Measurements from ENCODE around the gene CLBA1. TPM values are rescaled to one million over a fixed set of nuclear protein-coding genes. Genes with fewer than 3 reads are reported as not detected.

Gene CLBA1
- total and polyA plus RNA-seq, 11 donors, result 0.76 to 3.7 (median 2.6) TPM

DNA sequence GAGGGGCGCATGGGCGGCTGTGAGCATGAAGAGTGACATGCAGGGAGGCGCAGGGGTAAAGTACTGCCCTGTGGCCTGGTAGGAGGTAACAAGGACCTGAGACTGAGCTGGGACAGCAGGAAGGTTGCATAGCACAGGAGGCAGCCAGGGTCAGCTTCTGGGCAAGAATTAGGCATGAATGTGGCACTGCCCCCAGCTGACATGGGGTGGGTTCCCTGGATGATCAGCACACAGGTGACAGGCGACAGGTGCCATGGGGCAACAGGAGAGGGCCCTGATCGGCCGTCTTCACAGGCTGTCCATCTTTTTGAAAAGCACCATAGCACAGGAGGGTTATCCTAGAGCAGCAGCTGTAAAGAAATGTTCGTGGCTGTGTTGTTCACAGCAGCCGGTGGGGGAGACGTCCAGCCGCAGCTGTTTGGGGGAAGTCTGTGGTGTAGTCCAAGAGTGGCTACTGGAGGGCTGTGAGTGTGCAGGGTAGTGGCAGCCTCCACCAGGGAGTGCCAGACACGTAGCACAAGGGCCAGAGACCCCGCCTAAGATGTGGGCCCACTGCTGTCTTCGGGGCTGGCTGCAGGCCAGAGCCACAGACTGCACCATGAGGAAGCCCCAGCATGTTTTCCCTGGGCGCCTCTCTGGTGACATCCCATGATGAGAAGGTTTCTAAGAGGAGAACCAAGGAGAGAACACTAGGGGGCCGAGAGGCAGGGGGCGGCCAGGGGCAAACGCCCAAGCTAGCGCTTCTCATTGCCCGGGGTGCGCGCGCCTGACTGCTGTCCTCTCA is 8.4 kb downstream of the CLBA1 start:
- no peak for ATAC-seq
- Histone ChIP-seq H3K4me3 (no peak overlapping the region), H3K4me1 (no peaks in the 10 kb centered on the region), H3K27me3 (no peaks in the 10 kb centered on the region), H3K9me3 (no peaks in the 10 kb centered on the region), H3K36me3 (peaks cover 0 to 28% (median 0%) of the 10 kb centered on the region in 9 donors), H3K27ac (no peak overlapping the region)
- DNase-seq, result no peak
- TF ChIP-seq POLR2A (IDR thresholded peaks at IDR 0.05), result no peak
- TF ChIP-seq, protein P1, sequence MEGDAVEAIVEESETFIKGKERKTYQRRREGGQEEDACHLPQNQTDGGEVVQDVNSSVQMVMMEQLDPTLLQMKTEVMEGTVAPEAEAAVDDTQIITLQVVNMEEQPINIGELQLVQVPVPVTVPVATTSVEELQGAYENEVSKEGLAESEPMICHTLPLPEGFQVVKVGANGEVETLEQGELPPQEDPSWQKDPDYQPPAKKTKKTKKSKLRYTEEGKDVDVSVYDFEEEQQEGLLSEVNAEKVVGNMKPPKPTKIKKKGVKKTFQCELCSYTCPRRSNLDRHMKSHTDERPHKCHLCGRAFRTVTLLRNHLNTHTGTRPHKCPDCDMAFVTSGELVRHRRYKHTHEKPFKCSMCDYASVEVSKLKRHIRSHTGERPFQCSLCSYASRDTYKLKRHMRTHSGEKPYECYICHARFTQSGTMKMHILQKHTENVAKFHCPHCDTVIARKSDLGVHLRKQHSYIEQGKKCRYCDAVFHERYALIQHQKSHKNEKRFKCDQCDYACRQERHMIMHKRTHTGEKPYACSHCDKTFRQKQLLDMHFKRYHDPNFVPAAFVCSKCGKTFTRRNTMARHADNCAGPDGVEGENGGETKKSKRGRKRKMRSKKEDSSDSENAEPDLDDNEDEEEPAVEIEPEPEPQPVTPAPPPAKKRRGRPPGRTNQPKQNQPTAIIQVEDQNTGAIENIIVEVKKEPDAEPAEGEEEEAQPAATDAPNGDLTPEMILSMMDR (IDR thresholded peaks at IDR 0.05), result no peak
- WGBS, 4 donors, result 85 to 88% (median 86%) methylated on average over 22 of the region's 22 CpGs
- intact Hi-C loops (cut with DNase I), result no loop called here

DNA sequence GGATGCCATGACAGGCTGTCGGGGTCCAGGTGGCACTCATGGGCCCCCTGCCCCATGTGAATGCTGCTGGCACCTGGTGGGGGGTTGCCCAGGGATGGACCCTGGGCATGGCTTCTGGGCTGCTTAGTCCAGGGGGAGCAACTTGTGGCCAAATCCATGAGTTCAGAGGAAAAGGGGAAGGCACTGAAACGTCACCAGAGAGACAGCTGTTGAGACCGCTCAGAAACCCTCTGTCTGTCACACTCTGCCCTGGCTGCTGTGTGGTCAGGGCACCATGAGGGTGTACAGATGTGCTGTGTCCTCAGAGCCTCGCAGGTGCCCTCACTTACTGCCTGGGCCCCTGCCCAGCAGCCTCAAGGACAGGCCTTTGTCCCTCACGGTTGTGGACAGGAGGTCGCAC is 9.4 kb downstream of the CLBA1 start:
- Histone ChIP-seq H3K36me3 (peaks cover 0 to 28% (median 0%) of the 10 kb centered on the region in 9 donors), H3K4me1 (no peaks in the 10 kb centered on the region), H3K27me3 (no peaks in the 10 kb centered on the region), H3K9me3 (peaks cover 0 to 4% (median 0%) of the 10 kb centered on the region in 12 donors), H3K4me3 (no peak overlapping the region), H3K27ac (no peak overlapping the region)
- 89 to 100% (median 92%) methylated on average over 4 to 6 of the region's 6 CpGs for WGBS, 4 donors
- intact Hi-C loops (cut with DNase I), result no loop called here
- no peak for ATAC-seq
- no peak for DNase-seq
- no peak for TF ChIP-seq POLR2A (IDR thresholded peaks at IDR 0.05)
- TF ChIP-seq, protein P1 (IDR thresholded peaks at IDR 0.05), result no peak

DNA sequence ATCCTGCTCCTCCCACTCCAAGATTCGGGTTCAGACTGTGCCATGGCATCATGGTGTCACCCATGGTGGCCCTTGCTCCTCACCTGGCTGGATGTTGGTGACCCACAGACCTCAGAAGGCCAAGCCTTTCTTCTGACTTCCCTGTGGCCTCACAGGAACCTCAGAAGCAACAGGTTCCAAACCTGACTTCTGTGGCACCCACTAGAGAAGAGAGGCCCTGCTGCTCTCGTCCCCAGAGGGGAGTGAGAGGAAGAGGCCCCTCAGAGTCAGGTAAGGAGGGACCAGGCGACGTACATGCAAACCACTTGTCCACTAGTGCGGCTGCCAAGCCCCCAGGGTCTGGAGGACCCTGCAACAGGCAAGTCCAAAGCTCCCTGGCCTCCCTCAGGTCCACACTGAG is 10.4 kb downstream of the CLBA1 start:
- no peak overlapping the region for H3K27ac ChIP-seq
- no peaks in the 10 kb centered on the region for H3K27me3 ChIP-seq
- peaks cover 0 to 4% (median 0%) of the 10 kb centered on the region in 12 donors for H3K9me3 ChIP-seq
- no peaks in the 10 kb centered on the region for H3K4me1 ChIP-seq
- WGBS, 4 donors, result 81 to 94% (median 93%) methylated on average over 4 to 5 of the region's 5 CpGs
- no peak overlapping the region for H3K4me3 ChIP-seq
- intact Hi-C loops (cut with DNase I), result no loop called here
- peaks cover 0 to 28% (median 0%) of the 10 kb centered on the region in 9 donors for H3K36me3 ChIP-seq
- DNase-seq (no peak), ATAC-seq (no peak)
- TF ChIP-seq POLR2A (IDR thresholded peaks at IDR 0.05), result no peak
- TF ChIP-seq, protein P1 (IDR thresholded peaks at IDR 0.05), result no peak

GRCh38 chr14:104996483-104996882 is 10.9 kb downstream of the CLBA1 start:
- peaks cover 0 to 28% (median 0%) of the 10 kb centered on the region in 9 donors for H3K36me3 ChIP-seq
- ATAC-seq (no peak), DNase-seq (no peak)
- TF ChIP-seq, protein P1 (IDR thresholded peaks at IDR 0.05), result no peak
- TF ChIP-seq POLR2A (IDR thresholded peaks at IDR 0.05), result no peak
- H3K4me3 ChIP-seq, result no peak overlapping the region
- H3K9me3 ChIP-seq, result peaks cover 0 to 4% (median 0%) of the 10 kb centered on the region in 12 donors
- no peaks in the 10 kb centered on the region for H3K27me3 ChIP-seq
- WGBS, 4 donors, result 90 to 95% (median 93%) methylated on average over 13 of the region's 13 CpGs
- no peaks in the 10 kb centered on the region for H3K4me1 ChIP-seq
- H3K27ac ChIP-seq, result no peak overlapping the region
- intact Hi-C loops (cut with DNase I), result no loop called here

Data from heart left ventricle (tissue), 16 donors.